Stimulated activated CD8-positive, alpha-beta memory T cell treated with anti-CD3 and anti-CD28 coated beads, Interleukin-2, amount 100 ng/mL, for 1 hour (primary cell): ENCODE data around the gene DNAAF5.

Source experiments
- DNase-seq, 2 donors: peaks; one replicate each; pipeline ENCODE4 v3.0.0-alpha.2; 2020; ENCODE audit warnings: low read depth in 2 of 2

DNAAF5 gene

GRCh38 chr7:768881-769504, 42.5 kb downstream of the DNAAF5 start:
- DNase-seq = no peak

- DNase-seq = no peak
Measured at GRCh38 chr7:770336-770735, 43.8 kb downstream of the DNAAF5 start.

GRCh38 chr7:770741-771166, 44.3 kb downstream of the DNAAF5 start:
- no peak for DNase-seq

GRCh38 chr7:771234-772004, 44.9 kb downstream of the DNAAF5 start:
- DNase-seq = no peak

DNA sequence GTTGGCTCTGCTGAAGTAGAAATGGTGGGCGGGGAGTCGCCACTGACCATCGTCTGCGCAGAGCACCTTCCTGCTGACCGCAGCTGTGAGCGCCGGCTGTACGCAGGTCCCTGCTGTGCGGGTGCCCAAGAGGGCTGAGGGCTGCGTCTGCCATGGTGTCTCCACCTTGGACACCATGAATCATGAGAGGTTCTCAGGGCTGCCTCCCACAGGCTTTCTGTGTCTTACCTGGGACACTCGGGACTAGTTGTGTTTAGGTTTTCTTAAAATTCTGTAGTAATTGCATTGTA, 45.5 kb downstream of the DNAAF5 start:
- DNase-seq = no peak

DNA sequence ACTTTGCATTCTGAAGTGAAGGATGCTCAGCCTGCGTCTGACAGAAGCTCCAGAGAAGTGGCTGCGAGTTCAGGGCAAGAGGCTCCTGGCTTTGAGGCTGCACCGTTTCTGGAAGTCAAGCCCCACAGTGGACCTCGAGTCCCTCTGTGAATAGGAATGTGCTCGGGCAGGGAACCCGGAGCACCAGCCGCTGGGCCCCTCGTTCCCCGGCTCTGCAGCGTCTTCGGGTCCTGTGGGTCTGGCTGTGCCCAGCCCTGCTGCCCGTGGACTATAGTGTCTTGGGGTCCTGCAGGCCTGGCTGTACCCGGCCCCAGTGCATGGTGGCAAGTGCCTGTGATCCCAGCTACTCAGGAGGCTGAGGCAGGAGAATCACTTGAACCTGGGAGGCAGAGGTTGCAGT, 45.9 kb downstream of the DNAAF5 start:
- DNase-seq = no peak

- DNase-seq = no peak
Measured at GRCh38 chr7:772861-773621, 46.5 kb downstream of the DNAAF5 start.

- no peak for DNase-seq
Measured at GRCh38 chr7:773622-773915, 47.1 kb downstream of the DNAAF5 start.

- DNase-seq = peak; percentile 34 to 37
Measured at GRCh38 chr7:774161-775109, 47.9 kb downstream of the DNAAF5 start.

DNA sequence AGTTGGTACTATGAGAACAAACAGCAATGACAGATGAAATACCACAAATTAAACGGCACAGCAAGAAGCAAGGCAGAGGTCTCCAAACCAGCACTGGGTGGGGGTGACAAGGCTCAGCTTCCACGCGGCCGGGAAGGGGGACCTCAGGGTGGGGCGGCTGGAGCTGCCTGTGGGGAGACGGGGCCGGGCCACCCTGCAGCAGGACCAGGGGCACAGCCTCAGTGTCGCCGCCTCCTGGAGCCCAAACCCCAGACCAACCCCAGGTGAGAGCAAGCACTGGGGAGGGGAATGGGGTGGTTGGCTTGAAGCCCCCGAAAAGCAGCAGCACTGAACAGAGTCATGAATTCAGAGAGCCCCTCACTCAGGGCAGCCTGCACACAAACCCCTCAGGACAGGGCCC, 49.9 kb downstream of the DNAAF5 start:
- no peak for DNase-seq

DNA sequence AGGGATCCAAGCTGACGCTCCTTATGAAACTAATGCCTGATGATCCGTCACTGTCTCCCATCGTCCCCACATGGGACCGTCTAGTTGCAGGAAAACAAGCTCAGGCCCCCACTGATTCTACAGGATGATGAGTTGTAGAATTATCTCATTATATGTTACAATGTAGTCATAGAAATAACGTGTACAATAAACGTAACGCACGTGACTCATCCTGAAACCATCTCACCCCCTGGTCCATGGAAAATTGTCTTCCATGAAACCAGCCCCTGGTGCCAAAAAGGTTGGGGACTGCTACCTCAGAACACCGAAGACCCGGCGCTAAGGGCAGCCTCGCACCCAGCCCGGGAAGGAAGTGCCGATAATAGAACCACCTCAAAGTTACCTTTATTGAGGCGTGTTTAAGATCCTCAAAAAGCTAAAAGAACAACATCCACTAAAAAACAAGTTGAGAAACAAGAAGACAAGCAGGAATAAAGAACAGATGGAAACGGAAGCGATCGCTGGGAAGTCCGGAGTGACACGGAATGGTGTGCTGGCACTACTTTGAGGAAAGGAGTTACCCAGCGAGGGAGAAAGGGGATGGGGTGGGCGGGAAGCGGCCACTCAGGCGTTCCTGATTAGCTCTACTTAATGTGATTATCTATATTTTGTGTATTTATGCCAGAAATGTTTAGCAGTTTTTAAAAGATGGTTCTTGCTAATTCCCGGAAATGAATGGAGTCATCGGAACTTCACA, 50.7 kb downstream of the DNAAF5 start:
- no peak for DNase-seq

DNA sequence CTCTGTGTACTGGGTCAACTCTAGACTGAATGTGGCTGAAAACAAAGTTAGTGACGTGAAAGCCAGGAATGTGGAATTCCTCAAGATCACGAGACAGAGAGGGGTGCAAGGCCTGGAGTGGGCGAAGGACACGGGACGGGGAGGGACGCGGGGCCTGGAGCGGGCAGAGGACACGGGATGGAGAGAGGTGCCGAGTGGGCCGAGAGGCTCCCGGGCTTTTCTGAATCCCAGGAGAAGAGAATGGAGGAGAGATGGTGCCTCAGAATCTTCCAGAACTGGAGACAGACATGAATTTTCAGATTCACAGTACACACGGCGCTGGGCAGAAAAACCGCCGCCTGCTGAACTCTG, 51.2 kb downstream of the DNAAF5 start:
- DNase-seq = no peak

GRCh38 chr7:778271-778967, 51.9 kb downstream of the DNAAF5 start:
- no peak for DNase-seq

- DNase-seq = no peak
Measured at GRCh38 chr7:778968-779451, 52.5 kb downstream of the DNAAF5 start.

DNA sequence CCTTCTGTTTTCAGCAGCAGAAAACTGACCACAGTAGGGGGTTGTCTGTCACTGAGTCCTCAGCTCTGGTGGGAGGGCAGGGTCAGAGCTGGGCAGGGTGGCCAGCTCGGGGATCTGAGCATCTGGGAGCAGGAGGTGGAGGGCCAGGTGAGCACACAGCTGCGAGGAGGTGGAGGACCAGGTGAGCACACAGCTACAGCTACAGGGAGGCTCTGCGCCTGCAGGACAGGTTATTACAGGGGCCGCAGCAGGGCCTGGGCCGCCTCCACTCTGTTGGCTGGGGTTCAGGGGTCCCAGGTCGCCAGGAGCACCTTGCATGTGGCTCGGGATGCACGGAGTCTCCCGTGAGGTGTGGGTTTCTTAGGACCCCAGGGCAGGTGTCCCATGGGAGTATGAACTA, 53.0 kb downstream of the DNAAF5 start:
- no peak for DNase-seq

DNA sequence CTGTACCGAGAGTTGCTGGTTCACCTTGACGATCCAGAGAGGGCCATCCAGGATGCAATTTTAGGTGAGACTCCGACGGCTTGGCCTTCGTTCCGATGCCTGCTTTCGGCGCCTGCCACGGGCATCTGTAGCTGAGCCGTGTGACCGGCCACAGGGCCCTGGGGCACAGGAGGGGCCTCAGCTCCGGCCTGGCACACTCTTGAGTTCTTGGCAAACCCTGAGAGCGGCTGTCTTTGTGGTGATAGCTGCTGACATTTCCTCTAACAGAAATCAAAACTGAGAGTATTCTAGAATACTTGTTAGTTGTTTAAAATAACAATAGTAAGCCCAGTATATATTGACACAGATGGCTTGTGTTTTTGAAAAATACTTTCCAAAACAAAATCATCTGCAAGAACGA, 53.6 kb downstream of the DNAAF5 start:
- DNase-seq = no peak

GRCh38 chr7:780516-780915, 54.0 kb downstream of the DNAAF5 start:
- DNase-seq = no peak

GRCh38 chr7:781186-781849, 54.8 kb downstream of the DNAAF5 start:
- DNase-seq = no peak

GRCh38 chr7:781936-782529, 55.5 kb downstream of the DNAAF5 start:
- DNase-seq = no peak
